PC-3 (cell line): ENCODE measurements around the gene FOXP1.

ENCODE experiments used
- CTCF ChIP-seq: fragments of 300-600 bp; sonication (generic); conservative IDR thresholded peaks from 2 replicates; pipeline ENCODE4 v1.5.1; 2017; ENCODE audit warnings: antibody characterized with exemption, low read depth, mild to moderate bottlenecking, low read length
- EZH2 ChIP-seq: fragments of 300-600 bp; sonication (generic); IDR thresholded peaks from one replicate; pipeline ENCODE4 v1.6.1; 2017; ENCODE audit warnings: antibody characterized with exemption, mild to moderate bottlenecking, low read length; ENCODE audit not compliant: unreplicated experiment

- no peak for TF ChIP-seq CTCF
- TF ChIP-seq EZH2 = no peak
These were observed 410.6 kb downstream of the FOXP1 start for GRCh38 chr3:71172951-71173350.
